HG02885 (cell line): ENCODE measurements around the gene EIF4A3.
"Not testable (repeated sequence)": the region's sequence is repeated elsewhere in the genome, so short reads cannot be mapped to it uniquely, and the experiment has no call there.

Experiments
- ATAC-seq: cut with Tn5 transposase; IDR thresholded peaks from one replicate; pipeline ENCODE4 v1.9.1; 2021; ENCODE audit warnings: mild to moderate bottlenecking; ENCODE audit not compliant: unreplicated experiment, poor library complexity

The EIF4A3 gene

GRCh38 chr17:80173916-80174315 is 27.0 kb upstream of the EIF4A3 start:
- ATAC-seq: no peak

GRCh38 chr17:80173126-80173525 is 26.2 kb upstream of the EIF4A3 start:
- no peak for ATAC-seq

GRCh38 chr17:80171681-80172080 is 24.8 kb upstream of the EIF4A3 start:
- ATAC-seq: no peak

- ATAC-seq: no peak
Measured at GRCh38 chr17:80169784-80170500, 23.0 kb upstream of the EIF4A3 start, which contains the start of gene CARD14. TSS of gene CARD14 (plus strand) at chr17:80170030. CDS start at chr17:80181439, 11,409 bp downstream.

GRCh38 chr17:80169107-80169506 is 22.2 kb upstream of the EIF4A3 start:
- no peak for ATAC-seq

GRCh38 chr17:80168371-80168770 is 21.4 kb upstream of the EIF4A3 start:
- ATAC-seq: no peak

- ATAC-seq: no peak
Measured at GRCh38 chr17:80166446-80166845, 19.5 kb upstream of the EIF4A3 start.

GRCh38 chr17:80164185-80164584 is 17.3 kb upstream of the EIF4A3 start:
- ATAC-seq: no peak

GRCh38 chr17:80163336-80163735 is 16.4 kb upstream of the EIF4A3 start:
- ATAC-seq: no peak

- ATAC-seq: no peak
Measured at GRCh38 chr17:80160536-80160935, 13.6 kb upstream of the EIF4A3 start.

- ATAC-seq: no peak
Measured at GRCh38 chr17:80158846-80159245, 11.9 kb upstream of the EIF4A3 start.

- ATAC-seq: not testable (repeated sequence)
Measured at GRCh38 chr17:80155600-80155999, 8.7 kb upstream of the EIF4A3 start.

- ATAC-seq: no peak
Measured at GRCh38 chr17:80154166-80154565, 7.2 kb upstream of the EIF4A3 start.

- ATAC-seq: no peak
Measured at GRCh38 chr17:80153004-80153403, 6.1 kb upstream of the EIF4A3 start.

GRCh38 chr17:80152081-80152702 is 5.3 kb upstream of the EIF4A3 start:
- no peak for ATAC-seq

- ATAC-seq: no peak
Measured at GRCh38 chr17:80151333-80151732, 4.4 kb upstream of the EIF4A3 start.

GRCh38 chr17:80146121-80147034 is 550 bp downstream of the EIF4A3 start:
- ATAC-seq: peak; percentile 32

- ATAC-seq: no peak
Measured at GRCh38 chr17:80145076-80146075, 1.6 kb downstream of the EIF4A3 start.

GRCh38 chr17:80142929-80143328 is 4.0 kb downstream of the EIF4A3 start:
- no peak for ATAC-seq
